Panc1 (cell line): Measurements from ENCODE around the gene TGFBI. TPM values are rescaled to one million over a fixed set of nuclear protein-coding genes. Genes with fewer than 3 reads are reported as not detected.

Experiments used
- ATAC-seq: fragments of 200-7000 bp; cut with Tn5 transposase; 2 replicates; pipeline ENCODE4 v1.9.1; 2020; ENCODE audit warnings: mild to moderate bottlenecking, moderate library complexity
- BruUV-seq: library from RNA; stranded (reverse); fragments of 400-500 nt; replicated peaks from 2 replicates; lab custom pipeline; 2021; lab: Mats Ljungman, UMichigan
- CTCF ChIA-PET: fragments of 300-600 bp; sonication (Branson Sonifier 250); formaldehyde crosslinking; loops from one replicate; lab custom pipeline; 2022; ENCODE audit warnings: antibody characterized with exemption; lab: Charles Lee
- POLR2A ChIA-PET: fragments of 300-600 bp; sonication (Branson Sonifier 250); formaldehyde crosslinking; loops from one replicate; lab custom pipeline; 2022; ENCODE audit warnings: antibody characterized with exemption; lab: Charles Lee
- DNase-seq: peaks from one replicate; pipeline ENCODE4 v3.0.0-alpha.2; 2010; ENCODE audit warnings: low read depth, low spot score
- H3K27ac ChIP-seq: 2 replicates; pipeline ENCODE4 v1.5.1; 2011; ENCODE audit warnings: mild to moderate bottlenecking, low read length, inconsistent platforms
- H3K27me3 ChIP-seq: fragments of 200-500 bp; sonication (Bioruptor generic); 2 replicates; pipeline ENCODE4 v1.6.0; 2014; ENCODE audit warnings: low read length, inconsistent platforms; ENCODE audit not compliant: control insufficient read depth, insufficient read depth
- H3K36me3 ChIP-seq: fragments of 200-500 bp; sonication (Bioruptor generic); 2 replicates; pipeline ENCODE4 v1.5.1; 2014; ENCODE audit warnings: inconsistent platforms, mild to moderate bottlenecking, low read length, moderate library complexity; ENCODE audit not compliant: control insufficient read depth, insufficient read depth
- H3K4me1 ChIP-seq: 2 replicates; pipeline ENCODE4 v1.5.1; 2011; ENCODE audit warnings: inconsistent platforms, mild to moderate bottlenecking, low read length, moderate library complexity; ENCODE audit not compliant: control insufficient read depth, insufficient read depth
- H3K4me3 ChIP-seq, 2 experiments: 2 replicates each; pipeline ENCODE4 v1.5.1; 2011 to 2012; ENCODE audit warnings: low read depth in 2 of 2, low read length in 2 of 2, mild to moderate bottlenecking in 2 of 2, inconsistent platforms in 1 of 2, moderate library complexity in 1 of 2
- H3K9me3 ChIP-seq: fragments of 200-500 bp; sonication (Bioruptor generic); 2 replicates; pipeline ENCODE4 v1.5.1; 2014; ENCODE audit warnings: low read depth, mild to moderate bottlenecking, inconsistent platforms, low read length, moderate library complexity; ENCODE audit not compliant: control insufficient read depth, insufficient read depth
- POLR2AphosphoS5 ChIP-seq: IDR thresholded peaks from 2 replicates; pipeline ENCODE4 v1.6.1; 2012; ENCODE audit warnings: mild to moderate bottlenecking, low read depth, low read length, moderate library complexity
- SIN3A ChIP-seq: IDR thresholded peaks from 2 replicates; pipeline ENCODE4 v1.6.1; 2012; ENCODE audit warnings: low read depth, mild to moderate bottlenecking, low read length, moderate library complexity, borderline replicate concordance; ENCODE audit not compliant: insufficient read depth
- TCF7L2 ChIP-seq: IDR thresholded peaks from 2 replicates; pipeline ENCODE4 v1.6.1; 2011; ENCODE audit warnings: mild to moderate bottlenecking, low read depth, low read length, inconsistent platforms
- in situ Hi-C: cut with HindIII; loops from 2 replicates; pipeline ENCODE4 v1.10.0; 2016; ENCODE audit warnings: low sequenced_read_pairs, low pct_unique_long_range_greater_than_20kb
- intact Hi-C: fragments of 100-400 bp; cut with micrococcal nuclease; formaldehyde crosslinking; loops from one replicate; pipeline ENCODE4 v1.10.0; 2022; ENCODE audit not compliant: unreplicated experiment
- total RNA-seq: library from RNA; stranded (reverse); gene quantifications from one replicate; pipeline ENCODE4 v1.2.1, GENCODE V29; 2021; ENCODE audit not compliant: unreplicated experiment
- TF ChIP-seq, protein P1 (sequence below): fragments of 450-650 bp; IDR thresholded peaks from 2 replicates; pipeline ENCODE4 v1.5.1; 2017; ENCODE audit warnings: mild to moderate bottlenecking
- TF ChIP-seq, protein P2 (sequence below), 2 experiments: IDR thresholded peaks; 2 replicates each; pipeline ENCODE4 v1.6.1; 2011 to 2012; ENCODE audit warnings: low read depth in 2 of 2, control low read depth in 1 of 2, low read length in 1 of 2, mild to moderate bottlenecking in 1 of 2, moderate library complexity in 1 of 2; ENCODE audit not compliant: insufficient read depth in 1 of 2

TGFBI gene
- total RNA-seq, 1 experiment from 2014 or later, result 314 TPM

DNA sequence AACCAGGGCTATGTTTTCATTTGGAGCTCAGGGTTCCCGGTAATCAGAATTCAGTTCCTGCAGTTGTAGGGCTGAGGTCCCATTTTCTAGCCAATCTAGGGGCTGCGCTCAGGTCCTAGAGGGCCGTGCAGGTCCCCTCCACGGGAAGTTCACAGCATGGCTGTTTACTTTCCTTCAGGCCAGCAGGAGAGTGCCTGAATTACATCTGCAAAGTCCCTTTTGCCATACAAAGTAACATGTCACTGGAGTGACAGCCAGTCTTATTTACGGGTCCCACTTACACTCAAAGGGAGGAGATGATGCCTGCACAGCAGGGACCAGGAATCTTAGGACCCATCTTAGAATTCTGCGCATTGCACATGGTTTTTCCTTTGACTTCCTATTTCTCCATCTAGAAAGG lies 29.9 kb upstream of the TGFBI start:
- Histone ChIP-seq H3K9me3 (no peaks in the 10 kb centered on the region), H3K27me3 (no peaks in the 10 kb centered on the region), H3K4me3 (no peak overlapping the region), H3K27ac (no peak overlapping the region), H3K36me3 (no peaks in the 10 kb centered on the region), H3K4me1 (no peaks in the 10 kb centered on the region)
- ChIA-PET CTCF (no interaction called here), POLR2A (interaction anchor here (0.5 kb wide), 1 partner anchor 33 kb away, joined by 3 read pairs; no protein-coding TSS in a partner anchor)
- TF ChIP-seq, protein P1, sequence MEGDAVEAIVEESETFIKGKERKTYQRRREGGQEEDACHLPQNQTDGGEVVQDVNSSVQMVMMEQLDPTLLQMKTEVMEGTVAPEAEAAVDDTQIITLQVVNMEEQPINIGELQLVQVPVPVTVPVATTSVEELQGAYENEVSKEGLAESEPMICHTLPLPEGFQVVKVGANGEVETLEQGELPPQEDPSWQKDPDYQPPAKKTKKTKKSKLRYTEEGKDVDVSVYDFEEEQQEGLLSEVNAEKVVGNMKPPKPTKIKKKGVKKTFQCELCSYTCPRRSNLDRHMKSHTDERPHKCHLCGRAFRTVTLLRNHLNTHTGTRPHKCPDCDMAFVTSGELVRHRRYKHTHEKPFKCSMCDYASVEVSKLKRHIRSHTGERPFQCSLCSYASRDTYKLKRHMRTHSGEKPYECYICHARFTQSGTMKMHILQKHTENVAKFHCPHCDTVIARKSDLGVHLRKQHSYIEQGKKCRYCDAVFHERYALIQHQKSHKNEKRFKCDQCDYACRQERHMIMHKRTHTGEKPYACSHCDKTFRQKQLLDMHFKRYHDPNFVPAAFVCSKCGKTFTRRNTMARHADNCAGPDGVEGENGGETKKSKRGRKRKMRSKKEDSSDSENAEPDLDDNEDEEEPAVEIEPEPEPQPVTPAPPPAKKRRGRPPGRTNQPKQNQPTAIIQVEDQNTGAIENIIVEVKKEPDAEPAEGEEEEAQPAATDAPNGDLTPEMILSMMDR, result no peak
- no peak for TF ChIP-seq TCF7L2
- TF ChIP-seq, protein P2, sequence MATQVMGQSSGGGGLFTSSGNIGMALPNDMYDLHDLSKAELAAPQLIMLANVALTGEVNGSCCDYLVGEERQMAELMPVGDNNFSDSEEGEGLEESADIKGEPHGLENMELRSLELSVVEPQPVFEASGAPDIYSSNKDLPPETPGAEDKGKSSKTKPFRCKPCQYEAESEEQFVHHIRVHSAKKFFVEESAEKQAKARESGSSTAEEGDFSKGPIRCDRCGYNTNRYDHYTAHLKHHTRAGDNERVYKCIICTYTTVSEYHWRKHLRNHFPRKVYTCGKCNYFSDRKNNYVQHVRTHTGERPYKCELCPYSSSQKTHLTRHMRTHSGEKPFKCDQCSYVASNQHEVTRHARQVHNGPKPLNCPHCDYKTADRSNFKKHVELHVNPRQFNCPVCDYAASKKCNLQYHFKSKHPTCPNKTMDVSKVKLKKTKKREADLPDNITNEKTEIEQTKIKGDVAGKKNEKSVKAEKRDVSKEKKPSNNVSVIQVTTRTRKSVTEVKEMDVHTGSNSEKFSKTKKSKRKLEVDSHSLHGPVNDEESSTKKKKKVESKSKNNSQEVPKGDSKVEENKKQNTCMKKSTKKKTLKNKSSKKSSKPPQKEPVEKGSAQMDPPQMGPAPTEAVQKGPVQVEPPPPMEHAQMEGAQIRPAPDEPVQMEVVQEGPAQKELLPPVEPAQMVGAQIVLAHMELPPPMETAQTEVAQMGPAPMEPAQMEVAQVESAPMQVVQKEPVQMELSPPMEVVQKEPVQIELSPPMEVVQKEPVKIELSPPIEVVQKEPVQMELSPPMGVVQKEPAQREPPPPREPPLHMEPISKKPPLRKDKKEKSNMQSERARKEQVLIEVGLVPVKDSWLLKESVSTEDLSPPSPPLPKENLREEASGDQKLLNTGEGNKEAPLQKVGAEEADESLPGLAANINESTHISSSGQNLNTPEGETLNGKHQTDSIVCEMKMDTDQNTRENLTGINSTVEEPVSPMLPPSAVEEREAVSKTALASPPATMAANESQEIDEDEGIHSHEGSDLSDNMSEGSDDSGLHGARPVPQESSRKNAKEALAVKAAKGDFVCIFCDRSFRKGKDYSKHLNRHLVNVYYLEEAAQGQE (IDR thresholded peaks at IDR 0.05; ENCODE audit: insufficient read depth in 1 of 2, low read depth in 2 of 2, low read length in 1 of 2), result no peak
- no peak for TF ChIP-seq POLR2AphosphoS5
- no peak for TF ChIP-seq SIN3A
- ATAC-seq, result no peak
- intact Hi-C loops, result no loop called here
- no TSS peak for BruUV-seq
- in situ Hi-C loops, result no loop called here
- no peak for DNase-seq

- Histone ChIP-seq H3K9me3 (no peaks in the 10 kb centered on the region), H3K27me3 (no peaks in the 10 kb centered on the region), H3K27ac (no peak overlapping the region), H3K4me3 (no peak overlapping the region), H3K36me3 (no peaks in the 10 kb centered on the region), H3K4me1 (no peaks in the 10 kb centered on the region)
- BruUV-seq, result no TSS peak
- in situ Hi-C loops (no loop called here), intact Hi-C loops (no loop called here)
- ATAC-seq (no peak), DNase-seq (no peak)
- TF ChIP-seq, protein P1, result no peak
- TF ChIP-seq, protein P2 (IDR thresholded peaks at IDR 0.05; ENCODE audit: insufficient read depth in 1 of 2, low read depth in 2 of 2, low read length in 1 of 2), result no peak
- TF ChIP-seq POLR2AphosphoS5 (no peak), TCF7L2 (no peak), SIN3A (no peak)
- ChIA-PET CTCF (no interaction called here), POLR2A (no interaction called here)
Observed at GRCh38 chr5:135999406-136000139, 29.2 kb upstream of the TGFBI start.
